SK-N-SH treated with all-trans-retinoic acid at 6 μM for 48 hours (cell line): ENCODE results near the gene AGT.
"Not testable (repeated sequence)": the region's sequence is repeated elsewhere in the genome, so short reads cannot be mapped to it uniquely, and the experiment has no call there.

Source experiments
- ATAC-seq: fragments of 200-7000 bp; cut with Tn5 transposase; 3 replicates; pipeline ENCODE4 v1.9.1; 2020; ENCODE audit warnings: mild to moderate bottlenecking, moderate library complexity
- ARNTL ChIP-seq: fragments of 450-650 bp; formaldehyde crosslinking; IDR thresholded peaks from 2 replicates; pipeline ENCODE4 v1.5.0; 2020; ENCODE audit warnings: low read depth, mild to moderate bottlenecking, moderate library complexity, borderline replicate concordance
- CSDC2 ChIP-seq: fragments of 250-450 bp; sonication (Bioruptor Pico); IDR thresholded peaks from 2 replicates; pipeline ENCODE4 v1.5.0; 2020; ENCODE audit warnings: mild to moderate bottlenecking, moderate library complexity
- ESRRG ChIP-seq: fragments of 250-450 bp; sonication (Bioruptor Pico); IDR thresholded peaks from 2 replicates; pipeline ENCODE4 v1.6.1; 2021; ENCODE audit warnings: mild to moderate bottlenecking
- ISL1 ChIP-seq: fragments of 250-450 bp; sonication (Bioruptor Pico); IDR thresholded peaks from 2 replicates; pipeline ENCODE4 v2.1.2; 2022; ENCODE audit warnings: mild to moderate bottlenecking, moderate library complexity
- OSR1 ChIP-seq: fragments of 250-450 bp; sonication (Bioruptor Pico); IDR thresholded peaks from 2 replicates; pipeline ENCODE4 v1.8.0; 2022; ENCODE audit warnings: moderate library complexity, mild to moderate bottlenecking, inconsistent platforms
- PPARA ChIP-seq: fragments of 250-450 bp; sonication (Bioruptor Pico); IDR thresholded peaks from 2 replicates; pipeline ENCODE4 v1.5.0; 2020; ENCODE audit warnings: mild to moderate bottlenecking, borderline replicate concordance
- RARB ChIP-seq: fragments of 250-450 bp; sonication (Bioruptor Pico); IDR thresholded peaks from 2 replicates; pipeline ENCODE4 v1.8.0; 2021; ENCODE audit warnings: mild to moderate bottlenecking, moderate library complexity
- SNAI2 ChIP-seq: fragments of 250-450 bp; sonication (Bioruptor Pico); IDR thresholded peaks from 2 replicates; pipeline ENCODE4 v1.5.0; 2020; ENCODE audit warnings: mild to moderate bottlenecking, moderate library complexity
- TCF4 ChIP-seq: fragments of 250-450 bp; sonication (Bioruptor Pico); IDR thresholded peaks from 2 replicates; pipeline ENCODE4 v1.8.0; 2021; ENCODE audit warnings: mild to moderate bottlenecking, moderate library complexity, borderline replicate concordance
- TOX ChIP-seq: fragments of 250-450 bp; sonication (Bioruptor Pico); IDR thresholded peaks from 2 replicates; pipeline ENCODE4 v1.8.0; 2021; ENCODE audit warnings: mild to moderate bottlenecking, moderate library complexity, borderline replicate concordance
- ZC3H10 ChIP-seq: fragments of 250-450 bp; sonication (Bioruptor Pico); IDR thresholded peaks from 2 replicates; pipeline ENCODE4 v1.5.1; 2021; ENCODE audit warnings: mild to moderate bottlenecking, moderate library complexity
- ZFP30 ChIP-seq: fragments of 450-650 bp; formaldehyde crosslinking; IDR thresholded peaks from 2 replicates; pipeline ENCODE4 v1.5.0; 2022; ENCODE audit warnings: mild to moderate bottlenecking, moderate library complexity
- ZNF565 ChIP-seq: fragments of 450-650 bp; formaldehyde crosslinking; conservative IDR thresholded peaks from 2 replicates; pipeline ENCODE4 v1.5.0; 2020; ENCODE audit warnings: low read depth, mild to moderate bottlenecking, moderate library complexity
- ZNF70 ChIP-seq: fragments of 450-650 bp; formaldehyde crosslinking; IDR thresholded peaks from 2 replicates; pipeline ENCODE4 v1.5.0; 2020; ENCODE audit warnings: mild to moderate bottlenecking, moderate library complexity
- ZNF8 ChIP-seq: fragments of 450-650 bp; formaldehyde crosslinking; IDR thresholded peaks from 2 replicates; pipeline ENCODE4 v1.5.0; 2020; ENCODE audit warnings: mild to moderate bottlenecking, moderate library complexity
- TF ChIP-seq, protein P1 (sequence below): fragments of 250-450 bp; sonication (Bioruptor Pico); IDR thresholded peaks from 2 replicates; pipeline ENCODE4 v1.5.1; 2020; ENCODE audit warnings: low read depth, mild to moderate bottlenecking, moderate library complexity
- TF ChIP-seq, protein P2 (sequence below): fragments of 250-450 bp; sonication (Bioruptor Pico); IDR thresholded peaks from 2 replicates; pipeline ENCODE4 v1.5.0; 2020; ENCODE audit warnings: mild to moderate bottlenecking, moderate library complexity
- TF ChIP-seq, protein P3 (sequence below): fragments of 250-450 bp; sonication (Bioruptor Pico); IDR thresholded peaks from 2 replicates; pipeline ENCODE4 v1.8.0; 2020; ENCODE audit warnings: mild to moderate bottlenecking, moderate library complexity, borderline replicate concordance
- TF ChIP-seq, protein P4 (sequence below): fragments of 250-450 bp; sonication (Bioruptor Pico); IDR thresholded peaks from 2 replicates; pipeline ENCODE4 v1.5.1; 2021; ENCODE audit warnings: mild to moderate bottlenecking, moderate library complexity

The AGT gene

DNA sequence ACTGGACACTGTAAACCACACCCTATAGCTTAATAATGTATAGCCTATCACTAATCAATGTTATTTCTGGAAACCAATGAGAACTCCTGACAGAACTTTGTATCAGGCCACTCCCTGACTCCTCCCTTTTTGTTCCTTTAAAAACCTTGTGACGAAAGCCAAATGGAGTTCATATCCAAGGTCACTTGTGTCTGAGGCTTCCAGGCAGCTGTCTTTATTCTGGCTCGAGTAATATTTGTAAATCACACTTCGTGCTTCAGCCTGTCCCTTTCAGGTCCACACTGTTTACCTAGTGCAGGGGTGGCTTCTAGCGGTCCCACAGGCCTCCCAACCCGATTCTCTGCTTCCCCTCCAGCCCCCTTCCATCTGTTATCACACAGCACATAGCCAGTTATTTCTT lies 17.1 kb upstream of the AGT start:
- TF ChIP-seq RARB (CRISPR knock-in tag) = no peak
- no peak for TF ChIP-seq ARNTL (CRISPR knock-in tag)
- TF ChIP-seq, protein P1, sequence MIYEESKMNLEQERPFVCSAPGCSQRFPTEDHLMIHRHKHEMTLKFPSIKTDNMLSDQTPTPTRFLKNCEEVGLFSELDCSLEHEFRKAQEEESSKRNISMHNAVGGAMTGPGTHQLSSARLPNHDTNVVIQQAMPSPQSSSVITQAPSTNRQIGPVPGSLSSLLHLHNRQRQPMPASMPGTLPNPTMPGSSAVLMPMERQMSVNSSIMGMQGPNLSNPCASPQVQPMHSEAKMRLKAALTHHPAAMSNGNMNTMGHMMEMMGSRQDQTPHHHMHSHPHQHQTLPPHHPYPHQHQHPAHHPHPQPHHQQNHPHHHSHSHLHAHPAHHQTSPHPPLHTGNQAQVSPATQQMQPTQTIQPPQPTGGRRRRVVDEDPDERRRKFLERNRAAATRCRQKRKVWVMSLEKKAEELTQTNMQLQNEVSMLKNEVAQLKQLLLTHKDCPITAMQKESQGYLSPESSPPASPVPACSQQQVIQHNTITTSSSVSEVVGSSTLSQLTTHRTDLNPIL (CRISPR knock-in tag) = no peak
- TF ChIP-seq SNAI2 (CRISPR knock-in tag) = no peak
- TF ChIP-seq, all 23 proteins: peak for 0

DNA sequence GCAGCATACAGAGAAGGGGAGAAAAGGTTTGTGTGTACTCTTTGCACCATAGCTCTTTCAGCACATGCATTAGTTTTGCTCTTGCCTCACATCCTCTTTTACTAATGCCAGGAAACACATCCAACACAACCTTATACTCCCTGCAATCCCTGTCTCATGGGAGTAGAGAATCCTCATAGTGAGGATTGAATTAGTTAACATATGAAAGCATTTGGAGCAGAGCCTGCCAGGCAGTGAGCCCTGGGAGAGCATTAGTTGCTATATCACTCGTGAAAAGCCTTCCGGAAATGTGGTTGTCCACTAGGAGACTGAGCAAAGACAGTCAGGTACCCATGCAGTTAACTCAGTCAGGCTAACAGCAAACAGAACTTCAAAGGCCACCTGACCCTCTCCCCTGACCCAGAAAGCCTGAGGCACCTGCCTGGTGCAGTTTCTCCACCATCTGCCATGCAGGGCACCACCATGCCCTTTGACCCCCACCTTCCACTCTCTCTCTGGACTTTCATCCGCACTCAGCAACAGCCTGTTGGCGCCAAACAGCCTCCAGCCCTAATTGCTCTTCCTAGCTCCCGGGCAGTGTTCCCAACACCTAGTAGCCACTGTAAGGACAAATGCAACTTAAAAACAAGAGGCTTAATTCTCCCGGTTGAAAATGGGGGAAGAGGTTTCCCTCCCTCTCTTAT lies 14.9 kb upstream of the AGT start:
- no peak for TF ChIP-seq ZNF565 (CRISPR knock-in tag)
- TF ChIP-seq, protein P1 (CRISPR knock-in tag) = no peak
- TF ChIP-seq TOX = no peak
- no peak for TF ChIP-seq OSR1 (CRISPR knock-in tag)
- TF ChIP-seq RARB (CRISPR knock-in tag) = no peak
- no peak for TF ChIP-seq ESRRG (CRISPR knock-in tag)
- no peak for TF ChIP-seq PPARA (CRISPR knock-in tag)
- no peak for TF ChIP-seq ZFP30 (CRISPR knock-in tag)
- no peak for TF ChIP-seq SNAI2 (CRISPR knock-in tag)
- no peak for TF ChIP-seq ZNF8 (CRISPR knock-in tag)
- TF ChIP-seq, protein P2, sequence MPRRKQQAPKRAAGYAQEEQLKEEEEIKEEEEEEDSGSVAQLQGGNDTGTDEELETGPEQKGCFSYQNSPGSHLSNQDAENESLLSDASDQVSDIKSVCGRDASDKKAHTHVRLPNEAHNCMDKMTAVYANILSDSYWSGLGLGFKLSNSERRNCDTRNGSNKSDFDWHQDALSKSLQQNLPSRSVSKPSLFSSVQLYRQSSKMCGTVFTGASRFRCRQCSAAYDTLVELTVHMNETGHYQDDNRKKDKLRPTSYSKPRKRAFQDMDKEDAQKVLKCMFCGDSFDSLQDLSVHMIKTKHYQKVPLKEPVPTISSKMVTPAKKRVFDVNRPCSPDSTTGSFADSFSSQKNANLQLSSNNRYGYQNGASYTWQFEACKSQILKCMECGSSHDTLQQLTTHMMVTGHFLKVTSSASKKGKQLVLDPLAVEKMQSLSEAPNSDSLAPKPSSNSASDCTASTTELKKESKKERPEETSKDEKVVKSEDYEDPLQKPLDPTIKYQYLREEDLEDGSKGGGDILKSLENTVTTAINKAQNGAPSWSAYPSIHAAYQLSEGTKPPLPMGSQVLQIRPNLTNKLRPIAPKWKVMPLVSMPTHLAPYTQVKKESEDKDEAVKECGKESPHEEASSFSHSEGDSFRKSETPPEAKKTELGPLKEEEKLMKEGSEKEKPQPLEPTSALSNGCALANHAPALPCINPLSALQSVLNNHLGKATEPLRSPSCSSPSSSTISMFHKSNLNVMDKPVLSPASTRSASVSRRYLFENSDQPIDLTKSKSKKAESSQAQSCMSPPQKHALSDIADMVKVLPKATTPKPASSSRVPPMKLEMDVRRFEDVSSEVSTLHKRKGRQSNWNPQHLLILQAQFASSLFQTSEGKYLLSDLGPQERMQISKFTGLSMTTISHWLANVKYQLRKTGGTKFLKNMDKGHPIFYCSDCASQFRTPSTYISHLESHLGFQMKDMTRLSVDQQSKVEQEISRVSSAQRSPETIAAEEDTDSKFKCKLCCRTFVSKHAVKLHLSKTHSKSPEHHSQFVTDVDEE (CRISPR knock-in tag) = no peak
- no peak for TF ChIP-seq TCF4 (CRISPR knock-in tag)
- TF ChIP-seq, protein P3, sequence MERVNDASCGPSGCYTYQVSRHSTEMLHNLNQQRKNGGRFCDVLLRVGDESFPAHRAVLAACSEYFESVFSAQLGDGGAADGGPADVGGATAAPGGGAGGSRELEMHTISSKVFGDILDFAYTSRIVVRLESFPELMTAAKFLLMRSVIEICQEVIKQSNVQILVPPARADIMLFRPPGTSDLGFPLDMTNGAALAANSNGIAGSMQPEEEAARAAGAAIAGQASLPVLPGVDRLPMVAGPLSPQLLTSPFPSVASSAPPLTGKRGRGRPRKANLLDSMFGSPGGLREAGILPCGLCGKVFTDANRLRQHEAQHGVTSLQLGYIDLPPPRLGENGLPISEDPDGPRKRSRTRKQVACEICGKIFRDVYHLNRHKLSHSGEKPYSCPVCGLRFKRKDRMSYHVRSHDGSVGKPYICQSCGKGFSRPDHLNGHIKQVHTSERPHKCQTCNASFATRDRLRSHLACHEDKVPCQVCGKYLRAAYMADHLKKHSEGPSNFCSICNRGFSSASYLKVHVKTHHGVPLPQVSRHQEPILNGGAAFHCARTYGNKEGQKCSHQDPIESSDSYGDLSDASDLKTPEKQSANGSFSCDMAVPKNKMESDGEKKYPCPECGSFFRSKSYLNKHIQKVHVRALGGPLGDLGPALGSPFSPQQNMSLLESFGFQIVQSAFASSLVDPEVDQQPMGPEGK (CRISPR knock-in tag) = no peak
- no peak for TF ChIP-seq ISL1 (CRISPR knock-in tag)
- TF ChIP-seq, protein P4, sequence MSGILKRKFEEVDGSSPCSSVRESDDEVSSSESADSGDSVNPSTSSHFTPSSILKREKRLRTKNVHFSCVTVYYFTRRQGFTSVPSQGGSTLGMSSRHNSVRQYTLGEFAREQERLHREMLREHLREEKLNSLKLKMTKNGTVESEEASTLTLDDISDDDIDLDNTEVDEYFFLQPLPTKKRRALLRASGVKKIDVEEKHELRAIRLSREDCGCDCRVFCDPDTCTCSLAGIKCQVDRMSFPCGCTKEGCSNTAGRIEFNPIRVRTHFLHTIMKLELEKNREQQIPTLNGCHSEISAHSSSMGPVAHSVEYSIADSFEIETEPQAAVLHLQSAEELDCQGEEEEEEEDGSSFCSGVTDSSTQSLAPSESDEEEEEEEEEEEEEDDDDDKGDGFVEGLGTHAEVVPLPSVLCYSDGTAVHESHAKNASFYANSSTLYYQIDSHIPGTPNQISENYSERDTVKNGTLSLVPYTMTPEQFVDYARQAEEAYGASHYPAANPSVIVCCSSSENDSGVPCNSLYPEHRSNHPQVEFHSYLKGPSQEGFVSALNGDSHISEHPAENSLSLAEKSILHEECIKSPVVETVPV (CRISPR knock-in tag) = no peak
- no peak for TF ChIP-seq ARNTL (CRISPR knock-in tag)
- no peak for TF ChIP-seq CSDC2 (CRISPR knock-in tag)
- ATAC-seq = no peak

More for the DNA sequence above, 17.1 kb upstream of the AGT start:
- no peak for ATAC-seq

DNA sequence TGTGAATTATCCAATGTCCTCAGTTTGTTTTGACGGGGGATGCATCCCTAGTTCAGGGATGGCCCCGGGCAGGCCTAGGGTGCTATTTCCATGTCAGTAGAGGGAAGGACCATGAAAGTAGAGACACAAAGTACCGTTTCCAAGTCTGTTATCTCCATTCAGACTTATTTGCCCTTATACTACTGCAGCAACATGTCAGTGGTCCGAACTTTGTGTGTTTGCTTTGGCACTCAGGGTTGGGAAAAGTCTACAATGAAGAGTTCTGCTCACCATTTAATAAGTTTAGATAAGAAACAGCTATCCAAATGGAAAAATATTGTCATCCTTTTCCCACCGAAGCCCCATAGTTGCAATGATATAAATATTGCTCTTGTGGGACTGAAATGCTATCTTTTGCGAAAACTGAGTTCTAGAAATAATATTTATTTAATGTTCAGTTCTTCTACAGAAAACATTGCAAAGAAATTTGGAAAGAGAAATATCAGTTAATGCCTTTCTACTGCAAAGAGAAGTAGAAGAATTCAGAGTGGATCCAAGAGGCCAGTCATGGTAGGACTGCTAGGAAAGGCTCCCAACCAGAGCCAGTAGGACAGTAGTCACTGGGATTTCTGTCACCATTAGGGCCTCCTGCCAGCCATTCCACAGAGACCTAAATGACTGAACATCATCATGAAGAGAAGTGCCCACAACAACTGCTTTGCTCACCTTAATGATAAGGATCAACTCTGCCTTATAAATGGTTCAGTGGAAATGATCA lies 11.5 kb upstream of the AGT start:
- ATAC-seq = no peak

DNA sequence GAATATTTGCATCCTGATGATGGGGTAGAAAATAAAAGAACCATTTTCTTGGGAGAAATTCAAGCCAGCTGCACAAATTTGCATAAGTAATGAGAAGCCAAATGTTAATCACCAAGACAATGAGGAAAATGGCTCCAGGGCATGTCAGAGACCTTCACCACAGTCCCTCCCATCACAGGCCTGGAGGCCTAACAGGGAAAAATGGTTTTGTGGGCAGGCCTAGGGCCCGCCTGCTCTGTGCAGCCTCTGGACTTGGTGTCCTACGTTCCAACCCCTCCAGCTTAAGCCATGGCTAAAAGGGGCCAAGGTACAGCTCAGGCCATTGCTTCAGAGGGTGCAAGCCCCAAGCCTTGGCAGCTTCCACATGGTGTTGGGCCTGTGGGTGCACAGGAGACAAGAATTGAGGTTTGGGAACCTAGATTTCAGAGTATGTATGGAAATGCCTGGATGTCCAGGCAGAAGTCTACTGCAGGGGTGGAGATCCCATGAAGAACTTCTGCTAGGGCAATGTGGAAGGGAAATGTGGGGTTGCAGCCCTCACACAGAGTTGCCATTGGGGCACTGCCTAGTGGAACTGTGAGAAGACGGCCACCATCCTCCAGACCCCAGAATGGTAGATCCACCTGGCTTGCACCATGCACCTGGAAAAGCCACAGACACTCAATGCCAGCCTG lies 8.1 kb upstream of the AGT start:
- not testable (repeated sequence) for ATAC-seq

More for the DNA sequence above, 11.5 kb upstream of the AGT start:
- TF ChIP-seq TCF4 (CRISPR knock-in tag) (no peak), ARNTL (CRISPR knock-in tag) (no peak), ESRRG (CRISPR knock-in tag) (no peak), RARB (CRISPR knock-in tag) (no peak), ZC3H10 (CRISPR knock-in tag) (no peak), ZNF70 (CRISPR knock-in tag) (no peak), ZNF565 (CRISPR knock-in tag) (no peak), TOX (no peak), ZFP30 (CRISPR knock-in tag) (no peak), SNAI2 (CRISPR knock-in tag) (no peak)
- TF ChIP-seq, protein P3 (CRISPR knock-in tag) = no peak
